ENCODE measurements around the gene NAT14. TPM values are rescaled to one million over a fixed set of nuclear protein-coding genes. Genes with fewer than 3 reads are reported as not detected.
"Not testable (repeated sequence)": the region's sequence is repeated elsewhere in the genome, so short reads cannot be mapped to it uniquely, and the experiment has no call there.

Gene NAT14
- 100 to 1,000 TPM in 1 of 12 donors, 10 to 100 TPM in 11; 15.8 to 381 (median 24.4) TPM for polyA plus RNA-seq (ENCODE audit: insufficient read length in 12 of 12)
- long read RNA-seq, donor 1, transcript NAT14-201 (3 exons, 1,536 nt): major isoform, 8 of 9 reads
- long read RNA-seq, donor 1, partial matches to known transcripts: 0 of 9 reads
- long read RNA-seq, donor 1, other reads (novel, unspliced or antisense): 0 of 9 reads
- long read RNA-seq, donor 2, transcript NAT14-201 (3 exons, 1,536 nt): major isoform, 10 of 11 reads
- long read RNA-seq, donor 2, partial matches to known transcripts: 0 of 11 reads
- long read RNA-seq, donor 2, other reads (novel, unspliced or antisense): 0 of 11 reads
- long read RNA-seq, donor 3, transcript NAT14-201 (3 exons, 1,536 nt): major isoform, 7 of 9 reads
- long read RNA-seq, donor 3, partial matches to known transcripts: 0 of 9 reads
- long read RNA-seq, donor 3, other reads (novel, unspliced or antisense): 0 of 9 reads
- long read RNA-seq, donor 4, partial matches to known transcripts: 0 of 2 reads
- long read RNA-seq, donor 4, other reads (novel, unspliced or antisense): 0 of 2 reads
- long read RNA-seq, donor 5, transcript NAT14-201 (3 exons, 1,536 nt): major isoform, 17 of 18 reads
- long read RNA-seq, donor 5, partial matches to known transcripts: 0 of 18 reads
- long read RNA-seq, donor 5, other reads (novel, unspliced or antisense): 0 of 18 reads
- long read RNA-seq, donor 6, partial matches to known transcripts: 0 of 4 reads
- long read RNA-seq, donor 6, other reads (novel, unspliced or antisense): 0 of 4 reads
- long read RNA-seq, donor 7, transcript NAT14-201 (3 exons, 1,536 nt): major isoform, 6 of 7 reads
- long read RNA-seq, donor 7, partial matches to known transcripts: 0 of 7 reads
- long read RNA-seq, donor 7, other reads (novel, unspliced or antisense): 0 of 7 reads
- long read RNA-seq, donor 8, transcript NAT14-201 (3 exons, 1,536 nt): major isoform, 14 of 16 reads
- long read RNA-seq, donor 8, partial matches to known transcripts: 0 of 16 reads
- long read RNA-seq, donor 8, other reads (novel, unspliced or antisense): 0 of 16 reads
- long read RNA-seq, donor 9, transcript NAT14-201 (3 exons, 1,536 nt): major isoform, 9 of 9 reads
- long read RNA-seq, donor 9, partial matches to known transcripts: 0 of 9 reads
- long read RNA-seq, donor 9, other reads (novel, unspliced or antisense): 0 of 9 reads
- long read RNA-seq, donor 10, transcript NAT14-201 (3 exons, 1,536 nt): major isoform, 13 of 13 reads
- long read RNA-seq, donor 10, partial matches to known transcripts: 0 of 13 reads
- long read RNA-seq, donor 10, other reads (novel, unspliced or antisense): 0 of 13 reads
- long read RNA-seq, donor 11, transcript NAT14-201 (3 exons, 1,536 nt): major isoform, 20 of 23 reads
- long read RNA-seq, donor 11, partial matches to known transcripts: 0 of 23 reads
- long read RNA-seq, donor 11, other reads (novel, unspliced or antisense): 0 of 23 reads

- peak; percentile 80 for DNase-seq
Measured at GRCh38 chr19:55484593-55485438, at the start of gene NAT14. NAT14 (plus strand) TSS chr19:55485188; CDS start chr19:55485709, 521 bp downstream.

- no peak for DNase-seq
Measured at GRCh38 chr19:55436847-55437246, 48.1 kb upstream of the NAT14 start.

GRCh38 chr19:55437410-55437809, 47.6 kb upstream of the NAT14 start:
- DNase-seq: peak; percentile 65

- DNase-seq: no peak
Measured at GRCh38 chr19:55439052-55439451, 45.9 kb upstream of the NAT14 start.

GRCh38 chr19:55440411-55441105, 44.4 kb upstream of the NAT14 start:
- no peak for DNase-seq

GRCh38 chr19:55441319-55441691, 43.7 kb upstream of the NAT14 start:
- no peak for DNase-seq

- DNase-seq: no peak
Measured at GRCh38 chr19:55441692-55442321, 43.2 kb upstream of the NAT14 start.

- DNase-seq: no peak
Measured at GRCh38 chr19:55442372-55442961, 42.5 kb upstream of the NAT14 start.

GRCh38 chr19:55443045-55443823, 41.8 kb upstream of the NAT14 start, which contains the start of gene SHISA7:
SHISA7 (minus strand) TSS chr19:55443300; CDS start chr19:55442863, 437 bp downstream.
- no peak for DNase-seq

GRCh38 chr19:55443824-55444480, 41.0 kb upstream of the NAT14 start:
- DNase-seq: no peak

GRCh38 chr19:55444646-55445045, 40.3 kb upstream of the NAT14 start:
- no peak for DNase-seq

GRCh38 chr19:55446060-55446459, 38.9 kb upstream of the NAT14 start:
- no peak for DNase-seq

GRCh38 chr19:55447421-55448174, 37.4 kb upstream of the NAT14 start:
- no peak for DNase-seq

GRCh38 chr19:55448175-55448490, 36.9 kb upstream of the NAT14 start:
- not testable (repeated sequence) for DNase-seq

GRCh38 chr19:55449469-55449868, 35.5 kb upstream of the NAT14 start:
- DNase-seq: no peak

- DNase-seq: no peak
Measured at GRCh38 chr19:55451163-55451964, 33.6 kb upstream of the NAT14 start.
